DLD1 (cell line): ENCODE measurements around the gene GPC2.
"Not testable (repeated sequence)": the region's sequence is repeated elsewhere in the genome, so short reads cannot be mapped to it uniquely, and the experiment has no call there.

Experiments
- in situ Hi-C: cut with HindIII; loops from 2 replicates; pipeline ENCODE4 v1.10.0; 2017; ENCODE audit warnings: low sequenced_read_pairs

Gene GPC2

GRCh38 chr7:100177045-100178001 lies at the start of gene GPC2, which contains the start of gene STAG3:
Gene GPC2 (minus strand): TSS chr7:100177381. CDS start chr7:100177199, 182 bp downstream.
Gene STAG3 (plus strand): TSS chr7:100177918. CDS start chr7:100180557, 2,639 bp downstream.
- in situ Hi-C loops = no loop called here

DNA sequence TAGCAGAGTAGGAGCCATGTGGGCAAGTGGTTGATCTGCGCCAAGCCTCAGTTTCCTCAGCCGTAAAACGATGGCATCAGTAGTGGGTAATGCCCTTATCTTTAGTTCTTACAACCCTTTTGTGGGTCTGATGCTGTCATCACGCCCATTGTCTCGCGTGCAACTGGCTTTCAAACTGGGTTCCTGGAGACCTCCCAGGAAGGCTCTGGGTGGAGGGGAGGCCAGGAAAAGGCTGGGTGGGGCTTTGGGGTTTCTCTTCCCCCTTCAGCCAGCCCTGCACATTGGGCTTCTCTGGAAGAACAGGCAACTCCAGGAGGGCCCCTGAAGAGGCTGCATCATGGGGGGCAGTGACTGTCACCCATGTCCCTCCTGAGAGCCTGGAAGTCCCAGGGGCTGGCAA lies 47.7 kb upstream of the GPC2 start:
- in situ Hi-C loops = not testable (repeated sequence)

- in situ Hi-C loops = not testable (repeated sequence)
These were observed 46.3 kb upstream of the GPC2 start for GRCh38 chr7:100223376-100223927.

DNA sequence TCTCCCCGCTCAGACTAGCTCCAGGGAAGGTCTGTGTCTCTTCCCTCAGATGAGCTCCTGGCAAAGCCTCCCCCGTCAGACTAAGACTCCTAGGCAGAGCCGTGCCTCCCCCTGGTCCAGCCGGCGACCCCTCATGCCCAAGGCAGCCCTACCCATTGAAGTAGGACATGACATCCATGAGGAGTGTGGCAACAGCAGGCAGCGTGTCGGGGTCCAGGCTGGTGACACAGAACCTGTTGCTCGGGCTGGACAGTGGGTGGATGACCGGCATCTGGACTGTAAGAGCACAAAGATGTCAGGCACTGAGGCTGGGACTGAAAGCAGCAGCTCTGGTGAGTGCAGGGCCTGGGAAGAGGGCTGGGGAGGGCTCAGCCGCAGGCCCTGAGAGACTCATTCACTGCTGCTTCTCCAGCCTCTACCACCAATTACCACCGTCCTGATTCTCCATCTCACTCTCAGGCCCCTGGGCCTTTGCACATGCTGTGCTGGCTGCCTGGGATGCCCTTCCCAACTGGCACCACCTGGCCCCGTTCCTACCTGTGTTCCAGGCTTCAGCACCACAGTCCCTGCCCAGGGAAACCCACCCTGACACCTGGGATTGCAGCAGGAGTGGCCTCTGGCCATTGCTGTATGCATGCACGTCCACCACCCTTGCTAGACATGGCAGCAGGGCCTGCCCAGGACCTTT lies 45.4 kb upstream of the GPC2 start:
- in situ Hi-C loops = no loop called here

- in situ Hi-C loops = no loop called here
These were observed 44.7 kb upstream of the GPC2 start for GRCh38 chr7:100221767-100222444.

DNA sequence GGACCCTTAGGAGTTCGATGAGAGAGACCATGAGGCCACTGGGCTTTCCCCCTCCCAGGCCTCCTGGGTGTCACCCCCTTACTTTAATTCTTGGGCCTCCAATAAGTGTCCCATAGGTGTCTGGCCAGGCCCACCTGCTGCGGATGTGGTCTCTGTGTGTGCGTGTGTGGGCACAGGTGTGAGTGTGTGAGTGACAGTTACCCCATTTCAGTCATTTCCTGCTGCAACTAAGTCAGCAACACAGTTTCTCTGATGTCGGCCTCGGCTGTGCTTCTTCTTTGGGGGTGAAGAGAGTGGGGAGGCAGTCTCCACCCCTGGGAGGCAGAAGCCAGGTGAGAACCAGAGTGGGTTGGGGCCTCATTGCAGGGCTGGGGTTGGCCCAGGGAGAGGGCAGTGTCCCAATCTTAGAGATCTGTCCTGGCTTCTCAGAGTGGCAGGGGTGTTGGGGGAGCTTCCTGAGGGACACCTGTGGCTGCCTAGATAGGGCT lies 44.1 kb upstream of the GPC2 start:
- in situ Hi-C loops = no loop called here

DNA sequence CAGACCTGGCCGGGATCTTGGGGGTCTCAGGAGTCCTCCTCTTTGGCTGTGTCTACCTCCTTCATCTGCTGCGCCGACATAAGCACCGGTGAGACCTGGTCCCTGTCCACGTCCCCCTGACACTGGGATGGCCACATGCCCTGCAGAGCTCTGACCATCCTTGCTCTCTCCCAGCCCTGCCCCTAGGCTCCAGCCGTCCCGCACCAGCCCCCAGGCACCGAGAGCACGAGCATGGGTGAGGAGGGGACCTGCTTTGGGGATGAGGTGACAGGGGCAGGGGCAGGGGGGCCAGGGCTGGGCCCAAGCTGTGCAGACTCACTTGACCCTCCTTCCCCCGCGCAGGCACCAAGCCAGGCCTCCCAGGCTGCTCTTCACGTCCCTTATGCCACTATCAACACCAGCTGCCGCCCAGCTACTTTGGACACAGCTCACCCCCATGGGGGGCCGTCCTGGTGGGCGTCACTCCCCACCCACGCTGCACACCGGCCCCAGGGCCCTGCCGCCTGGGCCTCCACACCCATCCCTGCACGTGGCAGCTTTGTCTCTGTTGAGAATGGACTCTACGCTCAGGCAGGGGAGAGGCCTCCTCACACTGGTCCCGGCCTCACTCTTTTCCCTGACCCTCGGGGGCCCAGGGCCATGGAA lies 43.5 kb upstream of the GPC2 start:
- in situ Hi-C loops = no loop called here

GRCh38 chr7:100219801-100220585 lies 42.8 kb upstream of the GPC2 start, which contains the start of gene PVRIG:
Gene PVRIG (plus strand): TSS chr7:100219949. CDS start chr7:100219971, 22 bp downstream.
- in situ Hi-C loops = not testable (repeated sequence)

- in situ Hi-C loops = no loop called here
These were observed 42.1 kb upstream of the GPC2 start for GRCh38 chr7:100219271-100219737.

- in situ Hi-C loops = not testable (repeated sequence)
These were observed 40.8 kb upstream of the GPC2 start for GRCh38 chr7:100217934-100218333.

DNA sequence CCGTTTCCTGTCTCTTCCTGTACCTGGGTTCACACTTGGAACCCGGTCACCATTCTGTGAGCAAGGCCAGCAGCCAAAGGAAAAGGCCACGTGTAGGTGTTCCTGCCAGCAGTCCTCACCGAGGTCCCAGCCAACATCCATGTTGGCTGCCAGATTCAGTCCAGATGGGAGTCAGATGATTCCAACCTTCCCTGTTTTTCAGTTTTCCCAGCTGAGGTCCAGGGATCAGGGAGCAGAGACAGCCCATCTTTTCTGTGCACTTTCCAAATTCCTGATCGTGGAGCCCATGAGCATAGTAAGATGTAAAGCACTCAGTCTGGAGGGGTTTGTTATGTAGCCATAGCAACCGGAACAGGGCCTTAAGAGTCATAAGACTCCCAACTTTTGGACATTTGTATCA lies 38.7 kb upstream of the GPC2 start:
- in situ Hi-C loops = no loop called here

DNA sequence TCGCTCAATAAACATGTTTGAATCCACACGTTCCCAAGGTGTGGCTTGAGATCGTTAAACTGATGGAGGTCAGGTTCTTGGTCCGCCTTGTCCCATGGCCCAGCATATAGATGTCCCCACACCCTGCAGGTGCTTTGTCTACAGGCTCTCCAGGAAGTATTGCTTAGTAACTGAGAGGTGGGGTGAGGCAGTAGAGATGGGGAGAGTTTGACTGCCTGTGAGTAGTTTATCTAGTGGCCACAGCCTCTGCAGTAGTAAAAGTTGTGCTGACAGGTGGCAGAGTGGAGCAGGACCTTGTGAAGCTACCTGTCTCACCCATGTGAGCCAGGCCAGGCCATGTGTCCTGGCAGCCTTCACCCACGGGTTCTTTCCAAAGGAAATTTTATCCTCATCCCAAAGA lies 37.2 kb upstream of the GPC2 start:
- in situ Hi-C loops = not testable (repeated sequence)

DNA sequence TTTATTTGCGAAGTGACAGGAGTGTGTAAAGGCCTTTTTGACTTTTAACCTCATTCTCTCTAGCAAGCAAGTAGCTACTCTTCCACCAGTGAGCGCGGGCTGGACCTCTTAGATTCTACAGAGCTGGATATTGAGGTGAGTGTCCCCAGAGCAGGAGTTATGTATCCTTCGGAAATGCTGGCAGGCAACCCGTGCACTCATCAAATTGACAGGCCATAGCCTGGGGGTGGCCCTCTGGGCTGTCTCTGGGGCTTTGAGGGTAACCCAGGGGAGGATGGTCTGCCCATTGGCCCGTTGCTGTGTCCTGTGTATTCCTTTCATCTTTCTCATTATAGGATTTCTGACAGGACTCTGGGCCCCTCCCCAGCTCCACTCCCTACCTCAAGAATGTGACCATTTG lies 36.5 kb upstream of the GPC2 start:
- in situ Hi-C loops = no loop called here

DNA sequence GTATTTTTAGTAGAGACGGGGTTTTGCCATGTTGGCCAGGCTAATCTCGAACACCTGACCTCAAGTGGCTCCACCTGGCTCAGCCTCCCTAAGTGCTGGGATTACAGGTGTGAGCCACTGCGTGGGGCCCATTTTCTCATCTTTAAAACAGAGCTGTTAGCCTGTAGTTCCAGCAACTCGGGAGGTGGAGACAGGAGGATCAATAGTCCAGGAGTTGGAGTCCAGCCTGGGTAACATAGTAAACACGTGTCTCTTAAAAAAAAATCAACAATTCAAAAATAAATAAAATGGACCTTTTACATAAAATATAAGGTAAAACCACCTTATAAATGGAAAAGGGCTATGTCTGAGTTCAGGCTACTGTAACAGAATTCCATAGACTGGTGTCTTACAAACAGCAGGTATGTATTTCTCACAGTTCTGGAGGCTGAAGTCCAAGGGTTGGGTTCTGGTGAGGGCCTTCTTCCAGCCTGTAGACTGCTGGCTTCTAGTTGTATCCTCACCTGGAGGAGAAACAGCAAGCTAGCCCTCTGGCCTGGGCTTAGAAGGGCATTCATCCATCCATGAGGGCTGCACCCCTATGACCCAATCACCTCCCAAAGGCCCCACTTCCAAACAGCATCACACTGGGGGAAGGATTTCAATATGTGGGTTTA lies 35.6 kb upstream of the GPC2 start:
- in situ Hi-C loops = no loop called here

DNA sequence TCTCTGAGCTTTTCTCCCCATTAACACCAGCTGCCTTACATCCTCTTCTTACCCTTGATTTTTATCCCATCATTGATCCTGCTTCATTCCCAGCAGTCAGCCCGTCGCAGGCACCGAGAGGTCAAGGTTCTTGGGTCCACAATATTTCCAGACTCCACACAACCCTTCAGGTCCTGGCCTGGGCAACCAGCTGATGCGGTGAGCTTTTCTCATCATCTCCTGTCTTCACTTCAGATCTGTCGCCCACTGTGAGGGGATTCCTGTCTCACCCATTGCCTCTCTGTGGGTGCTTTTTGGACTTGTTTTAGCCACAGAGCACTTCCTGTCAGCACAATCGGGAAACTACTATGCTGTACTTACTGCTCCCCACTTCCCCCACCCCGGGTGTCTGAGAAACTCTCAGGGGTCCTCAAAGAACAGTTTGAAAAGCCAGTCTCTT lies 34.2 kb upstream of the GPC2 start:
- in situ Hi-C loops = no loop called here

GRCh38 chr7:100210805-100211204 lies 33.6 kb upstream of the GPC2 start:
- in situ Hi-C loops = no loop called here

DNA sequence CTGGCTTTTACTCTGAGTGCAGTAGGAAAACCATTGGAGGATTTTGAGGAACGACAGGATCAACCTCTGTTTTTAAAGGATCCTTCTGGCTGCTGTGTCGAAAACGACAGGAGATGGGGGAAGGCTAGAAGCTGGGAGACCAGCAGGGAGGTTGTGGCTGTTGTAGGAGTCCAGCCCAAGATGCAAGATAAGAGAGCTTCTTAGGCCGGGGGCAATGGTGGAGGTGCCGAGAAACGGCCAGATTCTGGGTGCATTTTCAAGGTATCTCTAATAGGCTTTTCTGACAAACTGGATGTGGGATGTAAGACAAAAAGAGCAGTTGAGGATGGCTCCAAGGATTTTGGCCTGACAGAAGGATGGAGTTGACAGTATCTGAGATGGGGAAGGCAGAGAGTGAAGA lies 32.3 kb upstream of the GPC2 start:
- in situ Hi-C loops = no loop called here

- in situ Hi-C loops = no loop called here
These were observed 31.8 kb upstream of the GPC2 start for GRCh38 chr7:100208911-100209408.

DNA sequence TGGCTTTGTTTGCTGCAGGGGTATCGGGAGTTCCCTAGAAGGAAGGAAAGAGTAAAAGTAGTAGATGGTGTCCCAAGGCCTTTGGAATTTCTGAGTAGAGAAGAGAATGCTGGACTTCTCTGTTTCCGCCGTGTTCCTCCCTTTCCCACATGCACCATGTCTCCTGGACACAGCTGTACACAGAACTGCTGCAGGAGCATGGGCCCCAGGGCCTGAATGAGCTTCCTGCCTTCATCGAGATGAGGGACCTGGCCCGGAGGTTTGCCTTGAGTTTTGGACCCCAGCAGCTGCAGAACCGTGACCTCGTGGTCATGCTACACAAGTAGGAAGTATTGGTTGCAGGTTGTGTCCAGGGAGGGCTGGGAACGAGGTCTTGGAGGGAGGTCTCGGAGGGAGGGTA lies 27.3 kb upstream of the GPC2 start:
- in situ Hi-C loops = no loop called here
